Keratinocyte (primary cell): ENCODE measurements around the gene SMIM35. TPM values are rescaled to one million over a fixed set of nuclear protein-coding genes. Genes with fewer than 3 reads are reported as not detected.

Source experiments
- DNase-seq: peaks from one replicate; pipeline ENCODE4 v3.0.0-alpha.2; 2011; ENCODE audit warnings: low read depth, missing footprints, low spot score
- FAIRE-seq: peaks from 2 replicates; lab custom pipeline; 2011; peaks lifted over from hg19 to GRCh38; lab: Jason Lieb, UNC
- H2AFZ ChIP-seq: 2 replicates; pipeline ENCODE4 v1.6.0; 2012; ENCODE audit warnings: low read length, control low read depth, inconsistent platforms; ENCODE audit not compliant: control insufficient read depth
- H3K27ac ChIP-seq: 2 replicates; pipeline ENCODE4 v1.5.1; 2011; ENCODE audit warnings: low read length; ENCODE audit not compliant: control insufficient read depth, insufficient read depth
- H3K27me3 ChIP-seq: 3 replicates; pipeline ENCODE4 v1.6.0; 2011; ENCODE audit warnings: low read length; ENCODE audit not compliant: control insufficient read depth, insufficient read depth; ENCODE audit errors: extremely low read depth
- H3K36me3 ChIP-seq, 2 experiments: 2 replicates in 1 of 2; 3 replicates in 1 of 2; pipeline ENCODE4 v1.5.1; 2011; ENCODE audit warnings: low read length in 2 of 2, mild to moderate bottlenecking in 1 of 2; ENCODE audit not compliant: control insufficient read depth in 2 of 2, insufficient read depth in 2 of 2; ENCODE audit errors: extremely low read depth in 1 of 2
- H3K4me1 ChIP-seq: 3 replicates; pipeline ENCODE4 v1.5.1; 2011; ENCODE audit warnings: low read length; ENCODE audit not compliant: control insufficient read depth, insufficient read depth; ENCODE audit errors: extremely low read depth
- H3K4me2 ChIP-seq: 3 replicates; pipeline ENCODE4 v1.6.0; 2011; ENCODE audit warnings: low read depth, low read length; ENCODE audit not compliant: control insufficient read depth, insufficient read depth; ENCODE audit errors: extremely low read depth
- H3K4me3 ChIP-seq, 3 experiments: fragments of 200-600 bp in 1 of 3; sonication (generic) in 1 of 3; 2 replicates in 2 of 3; 3 replicates in 1 of 3; pipeline ENCODE4 v1.5.1; 2011 to 2016; ENCODE audit warnings: low read length in 3 of 3, mild to moderate bottlenecking in 3 of 3, control low read depth in 2 of 3, inconsistent platforms in 1 of 3, low read depth in 1 of 3, mixed read lengths in 1 of 3, mixed run types in 1 of 3, moderate library complexity in 1 of 3; ENCODE audit not compliant: control insufficient read depth in 2 of 3, insufficient read depth in 2 of 3; ENCODE audit errors: extremely low read depth in 1 of 3
- H3K79me2 ChIP-seq: 2 replicates; pipeline ENCODE4 v1.6.0; 2012; ENCODE audit warnings: low read length; ENCODE audit not compliant: control insufficient read depth, insufficient read depth
- H3K9ac ChIP-seq: 3 replicates; pipeline ENCODE4 v1.6.0; 2011; ENCODE audit warnings: low read length; ENCODE audit not compliant: control insufficient read depth, insufficient read depth; ENCODE audit errors: extremely low read depth
- H3K9me1 ChIP-seq: 3 replicates; pipeline ENCODE4 v1.6.0; 2011; ENCODE audit warnings: low read length; ENCODE audit not compliant: control insufficient read depth, insufficient read depth; ENCODE audit errors: extremely low read depth
- H3K9me3 ChIP-seq: 2 replicates; pipeline ENCODE4 v1.5.1; 2012; ENCODE audit warnings: low read depth, low read length; ENCODE audit not compliant: control insufficient read depth
- H4K20me1 ChIP-seq: 3 replicates; pipeline ENCODE4 v1.6.0; 2011; ENCODE audit warnings: low read length; ENCODE audit not compliant: control insufficient read depth, insufficient read depth; ENCODE audit errors: extremely low read depth
- EZH2 ChIP-seq: IDR thresholded peaks from one replicate; pipeline ENCODE4 v1.6.1; 2012; ENCODE audit warnings: inconsistent platforms, mild to moderate bottlenecking, low read length, moderate library complexity
- dilution Hi-C: fragments of 300-500 bp; cut with MboI; formaldehyde crosslinking; loops from one replicate; pipeline ENCODE4 v1.7.0; 2020; ENCODE audit warnings: low sequenced_read_pairs; ENCODE audit not compliant: extremely low pct_ligation_motif_present
- polyA plus RNA-seq, 5 experiments: library from polyadenylated mRNA; depleted of rRNA in 3 of 5; stranded (reverse) in 3 of 5; stranded (forward) in 1 of 5; unstranded in 1 of 5; fragments of >200 nt; gene quantifications; 1 replicate in 1 of 5; 2 replicates in 3 of 5; 3 replicates in 1 of 5; pipeline versions ENCODE4 v1.2.1 to v1.2.3, GENCODE V29; 2011 to 2012; ENCODE audit warnings: missing spikeins in 2 of 5, low read depth in 1 of 5, low replicate concordance in 1 of 5
- TF ChIP-seq, protein P1 (sequence below), 3 experiments: IDR thresholded peaks in 1 of 3; conservative IDR thresholded peaks in 1 of 3; optimal IDR thresholded peaks in 1 of 3; 2 replicates in 2 of 3; 3 replicates in 1 of 3; pipeline versions ENCODE3 to v1.5.1; 2011; ENCODE audit warnings: low read length in 3 of 3, mild to moderate bottlenecking in 3 of 3, moderate library complexity in 2 of 3, control low read depth in 1 of 3, inconsistent platforms in 1 of 3; ENCODE audit not compliant: insufficient read depth in 2 of 3; ENCODE audit errors: extremely low read depth in 1 of 3

The SMIM35 gene
- polyA plus RNA-seq, 1 donor (not counting 4 experiments of a cell fraction or from before 2014, with no cell fraction given), result not detected

DNA sequence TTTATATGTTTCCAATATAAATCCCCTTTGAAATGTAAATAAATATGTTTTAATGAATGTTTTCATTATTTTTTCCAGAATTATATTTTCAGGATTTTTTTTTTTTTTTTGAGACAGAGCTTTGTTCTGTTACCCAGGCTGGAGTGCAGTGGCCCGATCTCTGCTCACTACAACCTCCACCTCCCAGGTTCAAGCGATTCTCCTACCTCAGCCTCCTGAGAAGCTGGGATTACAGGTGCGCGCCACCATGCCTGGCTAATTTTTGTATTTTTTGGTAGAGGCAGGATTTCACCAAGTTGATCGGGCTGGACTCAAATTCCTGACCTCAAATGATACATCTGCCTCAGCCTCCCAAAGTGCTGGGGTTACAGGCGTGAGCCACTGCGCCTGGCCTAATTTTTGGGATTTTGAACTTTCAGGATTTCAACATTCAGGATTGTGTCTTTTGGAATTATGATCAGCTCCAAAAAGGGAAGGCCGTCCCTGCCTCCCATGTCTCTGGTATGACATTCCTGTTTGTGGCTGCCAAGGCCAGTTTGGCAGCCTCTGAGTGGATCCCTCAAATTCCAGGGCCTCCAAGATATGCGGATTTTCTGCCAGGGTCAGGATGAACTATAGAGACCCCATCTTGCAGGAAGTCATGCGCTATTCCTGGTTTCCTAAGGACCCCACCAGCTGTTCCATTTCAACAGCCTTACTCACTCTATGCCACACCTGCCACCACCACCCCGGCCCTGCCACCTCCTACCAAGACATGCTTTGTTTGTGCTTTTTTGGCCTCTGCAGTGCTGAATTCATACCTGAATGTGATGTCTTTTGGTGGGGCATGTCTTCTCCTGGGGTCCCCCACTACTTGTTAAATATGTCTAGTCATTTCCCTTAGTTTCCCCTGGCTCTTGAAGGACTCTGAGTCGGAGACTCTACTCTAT is 31.8 kb downstream of the SMIM35 start:
- H3K79me2 ChIP-seq, result no peaks in the 10 kb centered on the region
- no peaks in the 10 kb centered on the region for H4K20me1 ChIP-seq
- H3K4me1 ChIP-seq, result no peaks in the 10 kb centered on the region
- dilution Hi-C loops, result no loop called here
- no peak overlapping the region for H2AFZ ChIP-seq
- no peak for TF ChIP-seq EZH2
- TF ChIP-seq, protein P1, sequence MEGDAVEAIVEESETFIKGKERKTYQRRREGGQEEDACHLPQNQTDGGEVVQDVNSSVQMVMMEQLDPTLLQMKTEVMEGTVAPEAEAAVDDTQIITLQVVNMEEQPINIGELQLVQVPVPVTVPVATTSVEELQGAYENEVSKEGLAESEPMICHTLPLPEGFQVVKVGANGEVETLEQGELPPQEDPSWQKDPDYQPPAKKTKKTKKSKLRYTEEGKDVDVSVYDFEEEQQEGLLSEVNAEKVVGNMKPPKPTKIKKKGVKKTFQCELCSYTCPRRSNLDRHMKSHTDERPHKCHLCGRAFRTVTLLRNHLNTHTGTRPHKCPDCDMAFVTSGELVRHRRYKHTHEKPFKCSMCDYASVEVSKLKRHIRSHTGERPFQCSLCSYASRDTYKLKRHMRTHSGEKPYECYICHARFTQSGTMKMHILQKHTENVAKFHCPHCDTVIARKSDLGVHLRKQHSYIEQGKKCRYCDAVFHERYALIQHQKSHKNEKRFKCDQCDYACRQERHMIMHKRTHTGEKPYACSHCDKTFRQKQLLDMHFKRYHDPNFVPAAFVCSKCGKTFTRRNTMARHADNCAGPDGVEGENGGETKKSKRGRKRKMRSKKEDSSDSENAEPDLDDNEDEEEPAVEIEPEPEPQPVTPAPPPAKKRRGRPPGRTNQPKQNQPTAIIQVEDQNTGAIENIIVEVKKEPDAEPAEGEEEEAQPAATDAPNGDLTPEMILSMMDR (optimal IDR thresholded peaks at IDR 0.05 in 1 of 3, IDR thresholded peaks at IDR 0.05 in 1 of 3, conservative IDR thresholded peaks at IDR 0.05 in 1 of 3; ENCODE audit: extremely low read depth in 1 of 3, insufficient read depth in 2 of 3, low read length in 3 of 3), result no peak
- FAIRE-seq (no peak), DNase-seq (no peak)
- H3K4me2 ChIP-seq, result no peak overlapping the region
- no peak overlapping the region for H3K9ac ChIP-seq
- no peak overlapping the region for H3K27ac ChIP-seq
- peaks cover 4% of the 10 kb centered on the region for H3K27me3 ChIP-seq
- no peaks in the 10 kb centered on the region for H3K36me3 ChIP-seq
- no peaks in the 10 kb centered on the region for H3K9me1 ChIP-seq
- no peak overlapping the region for H3K4me3 ChIP-seq
- H3K9me3 ChIP-seq, result no peaks in the 10 kb centered on the region

GRCh38 chr11:118052581-118053206 is 34.1 kb downstream of the SMIM35 start:
- H4K20me1 ChIP-seq, result no peaks in the 10 kb centered on the region
- peaks cover 4% of the 10 kb centered on the region for H3K27me3 ChIP-seq

More at GRCh38 chr11:118052581-118053206, 34.1 kb downstream of the SMIM35 start:
- DNase-seq, result no peak
- dilution Hi-C loops, result no loop called here
- no peaks in the 10 kb centered on the region for H3K79me2 ChIP-seq
- H3K4me2 ChIP-seq, result no peak overlapping the region
- H3K27ac ChIP-seq, result no peak overlapping the region
- no peaks in the 10 kb centered on the region for H3K4me1 ChIP-seq
- TF ChIP-seq EZH2, result no peak
- TF ChIP-seq, protein P1 (optimal IDR thresholded peaks at IDR 0.05 in 1 of 3, IDR thresholded peaks at IDR 0.05 in 1 of 3, conservative IDR thresholded peaks at IDR 0.05 in 1 of 3; ENCODE audit: extremely low read depth in 1 of 3, insufficient read depth in 2 of 3, low read length in 3 of 3), result no peak
- H3K36me3 ChIP-seq, result no peaks in the 10 kb centered on the region
- FAIRE-seq, result no peak
- no peak overlapping the region for H2AFZ ChIP-seq
- H3K9me1 ChIP-seq, result no peaks in the 10 kb centered on the region
- H3K9me3 ChIP-seq, result no peaks in the 10 kb centered on the region
- H3K9ac ChIP-seq, result no peak overlapping the region
- H3K4me3 ChIP-seq, result no peak overlapping the region
